GM23248 (cell line): ENCODE results near the gene HSF2. TPM values are rescaled to one million over a fixed set of nuclear protein-coding genes. Genes with fewer than 3 reads are reported as not detected.
A peak's percentile ranks its signal among the peaks of the same experiment; 100 is the strongest.

Experiments used
- DNase-seq: peaks from one replicate; pipeline ENCODE4 v3.0.0-alpha.2; 2015
- H2AFZ ChIP-seq: fragments of 200-600 bp; sonication (generic); 2 replicates; pipeline ENCODE4 v1.6.1; 2016; ENCODE audit warnings: antibody characterized with exemption
- H3F3A ChIP-seq: fragments of 200-600 bp; sonication (generic); 2 replicates; pipeline ENCODE4 v1.6.1; 2016; ENCODE audit warnings: mild to moderate bottlenecking, antibody characterized with exemption, mixed run types; ENCODE audit not compliant: insufficient read depth
- H3K27ac ChIP-seq: fragments of 200-600 bp; sonication (generic); 2 replicates; pipeline ENCODE4 v1.5.1; 2016; ENCODE audit warnings: mild to moderate bottlenecking
- H3K27me3 ChIP-seq: fragments of 200-600 bp; sonication (generic); replicated peaks from 2 replicates; pipeline ENCODE4 v1.6.1; 2016; ENCODE audit warnings: mild to moderate bottlenecking; ENCODE audit not compliant: insufficient read depth
- H3K36me3 ChIP-seq: fragments of 200-600 bp; sonication (generic); 2 replicates; pipeline ENCODE4 v1.6.1; 2016; ENCODE audit warnings: low read depth, mild to moderate bottlenecking
- H3K4me1 ChIP-seq: fragments of 200-600 bp; sonication (generic); 2 replicates; pipeline ENCODE4 v1.6.1; 2016; ENCODE audit warnings: mild to moderate bottlenecking; ENCODE audit not compliant: insufficient read depth
- H3K4me2 ChIP-seq: fragments of 200-600 bp; sonication (generic); one replicate; pipeline ENCODE4 v1.6.1; 2016; ENCODE audit warnings: mild to moderate bottlenecking; ENCODE audit not compliant: unreplicated experiment
- H3K4me3 ChIP-seq: fragments of 200-600 bp; sonication (generic); 2 replicates; pipeline ENCODE4 v1.5.1; 2016; ENCODE audit warnings: mild to moderate bottlenecking
- H3K79me2 ChIP-seq: fragments of 200-600 bp; sonication (generic); 2 replicates; pipeline ENCODE4 v1.6.1; 2016; ENCODE audit warnings: mild to moderate bottlenecking; ENCODE audit not compliant: insufficient read depth
- H3K9ac ChIP-seq: fragments of 200-600 bp; sonication (generic); 2 replicates; pipeline ENCODE4 v1.6.1; 2016; ENCODE audit warnings: mild to moderate bottlenecking
- H3K9me2 ChIP-seq: fragments of 200-600 bp; sonication (generic); 2 replicates; pipeline ENCODE4 v1.6.1; 2016; ENCODE audit warnings: mixed run types, mild to moderate bottlenecking, moderate library complexity; ENCODE audit not compliant: insufficient read depth
- H3K9me3 ChIP-seq: fragments of 200-600 bp; sonication (generic); one replicate; pipeline ENCODE4 v1.6.1; 2017; ENCODE audit warnings: low read depth
- H4K20me1 ChIP-seq: fragments of 200-600 bp; sonication (generic); 2 replicates; pipeline ENCODE4 v1.6.0; 2016; ENCODE audit not compliant: insufficient read depth
- EZH2 ChIP-seq: fragments of 200-600 bp; sonication (generic); IDR thresholded peaks from 2 replicates; pipeline ENCODE4 v1.6.1; 2018; ENCODE audit warnings: antibody characterized with exemption, mild to moderate bottlenecking; ENCODE audit not compliant: insufficient read depth, poor library complexity, severe bottlenecking
- EZH2phosphoT487 ChIP-seq: fragments of 200-600 bp; sonication (generic); IDR thresholded peaks from 2 replicates; pipeline ENCODE4 v1.6.1; 2018; ENCODE audit warnings: antibody characterized with exemption, moderate library complexity, mild to moderate bottlenecking, low read depth; ENCODE audit not compliant: insufficient read depth
- WGBS, 2 experiments: methylation state at CpG; one replicate each; pipeline ENCODE4 v1.1.6; 2015 to 2017; ENCODE audit warnings: low lambda C conversion rate in 2 of 2, low coverage in 1 of 2; ENCODE audit errors: missing lambda C conversion rate in 2 of 2; 5-methylcytosine and 5-hydroxymethylcytosine counted together
- in situ Hi-C: fragments of 300-500 bp; cut with MboI; formaldehyde crosslinking; loops from 2 replicates; pipeline ENCODE4 v1.15.0; 2020
- polyA plus RNA-seq: library from polyadenylated mRNA; unstranded; fragments of >200 nt; fragmentation: Nextera tagmentation; extraction: Ambion mirVana; gene quantifications from 2 replicates; pipeline ENCODE4 v1.2.1, GENCODE V29; 2016
- total RNA-seq: library from RNA; depleted of rRNA; stranded (reverse); fragments of >200 nt; shearing (Covaris generic); gene quantifications from 2 replicates; pipeline ENCODE4 v1.2.3, GENCODE V29; 2014

HSF2 gene
- total and polyA plus RNA-seq, 2 experiments from 2014 or later = 11.2 to 11.3 TPM

DNA sequence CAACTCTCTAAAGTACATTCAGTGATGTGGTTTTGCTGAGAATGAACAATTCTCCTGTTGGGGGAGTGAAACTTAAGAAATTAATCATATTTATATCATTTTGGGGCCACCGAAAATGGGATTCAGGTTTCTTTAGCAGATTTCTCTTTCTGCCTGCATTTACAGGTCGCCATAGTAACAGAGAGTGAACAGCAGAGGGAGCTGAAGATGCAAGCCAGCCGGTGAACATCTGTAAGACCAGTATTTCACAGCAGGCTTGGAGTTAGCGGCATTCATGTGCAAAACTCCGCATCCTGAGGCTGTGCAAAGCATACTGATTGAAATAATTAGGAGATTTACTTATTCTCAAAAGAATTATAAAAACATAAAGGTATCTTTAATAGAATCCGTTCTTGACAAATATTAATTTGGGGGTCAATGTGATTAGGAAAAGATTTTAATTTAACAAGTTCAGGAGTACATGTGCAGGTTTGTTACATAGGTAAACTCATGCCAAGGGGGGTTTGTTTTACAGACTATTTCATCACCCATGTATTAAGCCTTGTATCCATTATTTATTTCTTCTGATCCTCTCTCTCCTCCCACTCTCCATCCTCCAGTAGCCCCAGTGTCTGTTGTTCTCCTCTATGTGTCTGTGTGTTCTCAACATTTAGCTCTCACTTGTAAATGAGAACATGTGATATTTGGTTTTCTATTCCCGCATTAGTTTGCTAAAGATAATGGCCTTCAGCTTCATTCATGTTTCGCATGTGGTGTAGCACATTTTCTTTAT, 17.8 kb upstream of the HSF2 start:
- Histone ChIP-seq H2AFZ (no peak overlapping the region), H3F3A (no peaks in the 10 kb centered on the region), H4K20me1 (no peaks in the 10 kb centered on the region), H3K36me3 (no peaks in the 10 kb centered on the region), H3K9me3 (no peaks in the 10 kb centered on the region), H3K9ac (no peak overlapping the region), H3K4me3 (no peak overlapping the region), H3K4me2 (no peak overlapping the region), H3K9me2 (no peaks in the 10 kb centered on the region), H3K4me1 (no peaks in the 10 kb centered on the region), H3K27me3 (no peaks in the 10 kb centered on the region), H3K27ac (no peak overlapping the region), H3K79me2 (no peaks in the 10 kb centered on the region)
- in situ Hi-C loops = loop anchor here (10.0 kb wide), 1 partner anchor 143 kb away; no protein-coding TSS in a partner anchor
- 26% methylated on average over 8 of the region's 8 CpGs for WGBS, 2 experiments
- DNase-seq = peak; percentile 84
- TF ChIP-seq EZH2 (no peak), EZH2phosphoT487 (no peak)

DNA sequence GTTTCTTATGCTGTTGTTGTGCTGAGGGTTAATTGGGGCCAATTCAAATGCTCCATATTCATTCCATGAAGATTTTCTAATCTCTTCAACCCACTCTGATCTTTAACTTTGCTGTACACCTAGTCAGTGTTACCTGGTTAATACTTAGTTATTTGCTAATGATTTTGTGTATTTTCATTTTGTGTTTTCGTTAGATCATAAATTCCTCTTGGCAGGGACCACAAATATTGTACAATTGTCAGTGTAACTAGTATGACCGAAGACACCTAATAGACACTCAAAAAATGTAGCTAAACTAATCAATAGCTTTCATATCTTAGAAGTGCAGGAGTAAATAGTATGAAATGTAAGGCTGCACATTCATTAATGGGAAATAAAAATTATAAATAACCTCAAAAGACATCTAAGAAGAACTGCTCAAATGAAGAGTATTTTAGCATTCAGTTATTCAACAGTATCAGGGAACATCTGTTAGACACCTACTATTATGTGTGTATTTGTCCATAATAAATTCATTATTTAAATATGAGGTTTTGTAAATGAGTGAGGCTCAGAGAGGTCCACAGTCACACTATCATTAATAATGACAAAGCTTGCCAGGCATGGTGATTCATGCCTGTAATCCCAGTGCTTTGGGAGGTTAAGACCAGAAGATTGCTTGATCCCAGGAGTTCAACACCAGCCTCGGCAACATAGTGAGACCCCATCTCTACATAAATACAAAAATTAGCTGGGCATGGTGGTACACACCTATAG, 13.4 kb upstream of the HSF2 start:
- no peak overlapping the region for H2AFZ ChIP-seq
- DNase-seq = no peak
- H3K79me2 ChIP-seq = no peaks in the 10 kb centered on the region
- H3K4me2 ChIP-seq = no peak overlapping the region
- in situ Hi-C loops = loop anchor here (10.0 kb wide), 1 partner anchor 139 kb away; no protein-coding TSS in a partner anchor
- no peaks in the 10 kb centered on the region for H3F3A ChIP-seq
- no peaks in the 10 kb centered on the region for H3K9me2 ChIP-seq
- no peak overlapping the region for H3K27ac ChIP-seq
- no peak for TF ChIP-seq EZH2phosphoT487
- TF ChIP-seq EZH2 = no peak
- H3K9ac ChIP-seq = no peak overlapping the region
- no peak overlapping the region for H3K4me3 ChIP-seq
- H3K27me3 ChIP-seq = no peaks in the 10 kb centered on the region
- WGBS, 2 experiments = 74 to 89% methylated on average over 3 of the region's 3 CpGs
- no peaks in the 10 kb centered on the region for H4K20me1 ChIP-seq
- no peaks in the 10 kb centered on the region for H3K9me3 ChIP-seq
- H3K4me1 ChIP-seq = no peaks in the 10 kb centered on the region
- H3K36me3 ChIP-seq = no peaks in the 10 kb centered on the region

DNA sequence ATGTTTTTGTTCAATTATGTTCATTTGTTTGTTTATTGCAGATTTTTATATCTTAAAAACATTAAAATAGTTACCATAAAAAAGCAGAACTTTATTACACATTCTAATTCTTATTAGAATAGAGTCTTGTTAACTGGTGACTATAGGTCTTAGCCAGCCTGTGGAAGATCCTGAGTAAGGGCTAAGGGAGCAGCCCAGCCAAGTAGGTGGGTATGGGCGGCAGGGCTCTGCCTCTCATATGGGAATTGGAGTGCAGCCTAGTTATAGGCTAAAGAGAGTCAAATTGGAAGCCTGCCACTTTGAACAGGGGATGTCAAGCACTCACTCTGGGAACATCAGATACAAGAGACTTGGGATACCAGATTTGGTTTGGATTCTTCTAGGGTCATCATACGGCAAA, 10.5 kb upstream of the HSF2 start:
- Histone ChIP-seq H3K9ac (no peak overlapping the region), H2AFZ (no peak overlapping the region), H3K27ac (no peak overlapping the region), H3K4me1 (no peaks in the 10 kb centered on the region), H3F3A (no peaks in the 10 kb centered on the region), H3K4me2 (no peak overlapping the region), H3K9me2 (no peaks in the 10 kb centered on the region), H4K20me1 (no peaks in the 10 kb centered on the region), H3K79me2 (no peaks in the 10 kb centered on the region), H3K36me3 (no peaks in the 10 kb centered on the region), H3K4me3 (no peak overlapping the region), H3K27me3 (no peaks in the 10 kb centered on the region), H3K9me3 (no peaks in the 10 kb centered on the region)
- DNase-seq = no peak
- WGBS, 2 experiments = 98% methylated on average over 2 of the region's 2 CpGs
- TF ChIP-seq EZH2 (no peak), EZH2phosphoT487 (no peak)
- in situ Hi-C loops = loop anchor here (10.0 kb wide), 1 partner anchor 136 kb away; no protein-coding TSS in a partner anchor

DNA sequence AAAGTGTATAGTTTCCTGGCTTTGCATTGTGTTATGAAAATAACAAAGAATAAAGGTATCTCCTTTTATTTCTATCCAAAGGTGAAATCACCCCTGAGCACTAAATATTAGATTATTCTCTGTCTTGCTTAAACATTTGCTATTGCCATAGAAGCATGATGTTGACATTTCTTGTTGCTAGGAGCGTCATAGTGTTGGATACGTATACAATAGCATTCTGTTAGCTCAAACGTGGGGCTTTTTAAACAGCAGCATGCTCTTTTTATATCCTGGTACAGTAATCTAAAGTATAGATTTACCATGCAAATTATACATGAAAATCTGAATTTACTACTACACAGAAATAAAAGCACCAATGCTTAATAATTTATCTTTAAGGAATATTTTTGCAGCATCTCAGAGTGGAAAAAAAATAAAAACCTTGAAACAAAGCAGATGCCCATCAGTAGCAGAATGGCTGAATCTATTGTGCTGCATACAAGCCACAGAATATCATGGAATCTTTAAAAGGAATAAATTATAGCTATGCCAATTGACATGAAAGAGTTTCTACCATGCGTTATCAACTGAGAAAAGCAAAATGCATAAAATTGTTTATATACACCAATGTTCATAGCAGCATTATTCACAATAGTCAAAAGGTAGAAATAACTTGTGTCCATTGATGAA, 9.6 kb upstream of the HSF2 start:
- WGBS, 2 experiments = 50 to 56% methylated on average over 4 of the region's 4 CpGs
- in situ Hi-C loops = loop anchor here (10.0 kb wide), 1 partner anchor 135 kb away; no protein-coding TSS in a partner anchor
- H3K36me3 ChIP-seq = no peaks in the 10 kb centered on the region
- H3F3A ChIP-seq = no peaks in the 10 kb centered on the region
- H3K4me1 ChIP-seq = no peaks in the 10 kb centered on the region
- no peaks in the 10 kb centered on the region for H4K20me1 ChIP-seq
- H3K4me2 ChIP-seq = no peak overlapping the region
- H3K4me3 ChIP-seq = no peak overlapping the region
- H3K27ac ChIP-seq = no peak overlapping the region
- H3K9me3 ChIP-seq = no peaks in the 10 kb centered on the region
- H3K27me3 ChIP-seq = no peaks in the 10 kb centered on the region
- TF ChIP-seq EZH2 (no peak), EZH2phosphoT487 (no peak)
- H2AFZ ChIP-seq = no peak overlapping the region
- no peaks in the 10 kb centered on the region for H3K79me2 ChIP-seq
- no peaks in the 10 kb centered on the region for H3K9me2 ChIP-seq
- no peak overlapping the region for H3K9ac ChIP-seq
- DNase-seq = peak; percentile 29
